ENCODE data around the gene ZBTB49.

- no peak for TF ChIP-seq CTCF (conservative IDR thresholded peaks at IDR 0.05; ENCODE audit: low read depth, low read length)
- no peak for TF ChIP-seq SMC3 (IDR thresholded peaks at IDR 0.05; ENCODE audit: low read depth, low read length)
- TF ChIP-seq POLR2A (IDR thresholded peaks at IDR 0.05; ENCODE audit: low read depth, low read length), result no peak
- no peak for TF ChIP-seq RCOR1 (IDR thresholded peaks at IDR 0.05; ENCODE audit: insufficient replicate concordance, low read length)
- no peak for TF ChIP-seq RFX5 (IDR thresholded peaks at IDR 0.05; ENCODE audit: low read depth, low read length)
- no peak for TF ChIP-seq FOS (IDR thresholded peaks at IDR 0.05; ENCODE audit: low read depth, low read length)
- no peak for TF ChIP-seq BHLHE40 (IDR thresholded peaks at IDR 0.05; ENCODE audit: low read depth, low read length)
- no peak for TF ChIP-seq USF2 (IDR thresholded peaks at IDR 0.05; ENCODE audit: low read depth, low read length)
- TF ChIP-seq MXI1 (IDR thresholded peaks at IDR 0.05; ENCODE audit: borderline replicate concordance, low read depth, low read length), result no peak
- no peak for TF ChIP-seq CHD1 (IDR thresholded peaks at IDR 0.05; ENCODE audit: low read depth, low read length)
- no peak for TF ChIP-seq CEBPB (IDR thresholded peaks at IDR 0.05; ENCODE audit: low read depth, low read length)
- TF ChIP-seq RAD21 (IDR thresholded peaks at IDR 0.05; ENCODE audit: low read length), result no peak
Measured at GRCh38 chr4:4361883-4362282, 71.8 kb downstream of the ZBTB49 start.

Data from IMR-90 (cell line).